ENCODE results near the gene TMEM258. TPM values are rescaled to one million over a fixed set of nuclear protein-coding genes. Genes with fewer than 3 reads are reported as not detected.

TMEM258 gene
- total RNA-seq, 3 donors from 2014 or later = 35.4 to 55.4 (median 35.7) TPM

- TF ChIP-seq POLR2AphosphoS5 (IDR thresholded peaks at IDR 0.05) = no peak
- TF ChIP-seq POLR2A (IDR thresholded peaks at IDR 0.05) = no peak
- Histone ChIP-seq H3K4me3 (no peak overlapping the region), H3K4me1 (no peaks in the 10 kb centered on the region), H3K27ac (no peak overlapping the region), H3K27me3 (no peaks in the 10 kb centered on the region), H3K9me3 (no peaks in the 10 kb centered on the region), H3K36me3 (no peaks in the 10 kb centered on the region)
- intact Hi-C loops (cut with DNase I; ENCODE audit: low total_unique reads) = no loop called here
- DNase-seq (ENCODE audit: low spot score in 2 of 2) = no peak
Observed at GRCh38 chr11:61780581-61781162, 11.7 kb downstream of the TMEM258 start.

- Histone ChIP-seq H3K4me1 (no peaks in the 10 kb centered on the region), H3K36me3 (no peaks in the 10 kb centered on the region), H3K27ac (no peak overlapping the region), H3K27me3 (no peaks in the 10 kb centered on the region), H3K4me3 (no peak overlapping the region), H3K9me3 (no peaks in the 10 kb centered on the region)
- no peak for DNase-seq (ENCODE audit: low spot score in 2 of 2)
- TF ChIP-seq CTCF (IDR thresholded peaks at IDR 0.05) = no peak
- TF ChIP-seq POLR2A (IDR thresholded peaks at IDR 0.05) = no peak
- no peak for TF ChIP-seq POLR2AphosphoS5 (IDR thresholded peaks at IDR 0.05)
- intact Hi-C loops (cut with DNase I; ENCODE audit: low total_unique reads) = no loop called here
Observed at GRCh38 chr11:61779666-61780525, 12.5 kb downstream of the TMEM258 start.

GRCh38 chr11:61778920-61779650 is 13.3 kb downstream of the TMEM258 start:
- no peak overlapping the region for H3K4me3 ChIP-seq
- DNase-seq (ENCODE audit: low spot score in 2 of 2) = no peak
- intact Hi-C loops (cut with DNase I; ENCODE audit: low total_unique reads) = no loop called here
- H3K27me3 ChIP-seq = no peaks in the 10 kb centered on the region
- no peaks in the 10 kb centered on the region for H3K36me3 ChIP-seq
- no peaks in the 10 kb centered on the region for H3K4me1 ChIP-seq
- no peaks in the 10 kb centered on the region for H3K9me3 ChIP-seq
- H3K27ac ChIP-seq = no peak overlapping the region
- no peak for TF ChIP-seq POLR2AphosphoS5 (IDR thresholded peaks at IDR 0.05)
- TF ChIP-seq CTCF (IDR thresholded peaks at IDR 0.05) = no peak
- TF ChIP-seq POLR2A (IDR thresholded peaks at IDR 0.05) = no peak

GRCh38 chr11:61778357-61778886 is 14.0 kb downstream of the TMEM258 start:
- DNase-seq (ENCODE audit: low spot score in 2 of 2) = no peak
- intact Hi-C loops (cut with DNase I; ENCODE audit: low total_unique reads) = no loop called here
- H3K27me3 ChIP-seq = no peaks in the 10 kb centered on the region
- no peaks in the 10 kb centered on the region for H3K36me3 ChIP-seq
- H3K27ac ChIP-seq = no peak overlapping the region
- H3K4me1 ChIP-seq = no peaks in the 10 kb centered on the region
- no peak overlapping the region for H3K4me3 ChIP-seq
- no peak for TF ChIP-seq POLR2A (IDR thresholded peaks at IDR 0.05)
- no peak for TF ChIP-seq CTCF (IDR thresholded peaks at IDR 0.05)
- TF ChIP-seq POLR2AphosphoS5 (IDR thresholded peaks at IDR 0.05) = no peak
- H3K9me3 ChIP-seq = no peaks in the 10 kb centered on the region

- Histone ChIP-seq H3K9me3 (no peaks in the 10 kb centered on the region), H3K4me3 (peak overlapping the region in 2 of 3 donors; percentile 45 to 57), H3K27ac (no peak overlapping the region), H3K36me3 (no peaks in the 10 kb centered on the region), H3K27me3 (no peaks in the 10 kb centered on the region), H3K4me1 (no peaks in the 10 kb centered on the region)
- DNase-seq (ENCODE audit: low spot score in 2 of 2) = peak in 1 of 2 donors; percentile 65
- TF ChIP-seq POLR2AphosphoS5 (IDR thresholded peaks at IDR 0.05) (no peak), CTCF (IDR thresholded peaks at IDR 0.05) (no peak), POLR2A (IDR thresholded peaks at IDR 0.05) (no peak)
- intact Hi-C loops (cut with DNase I; ENCODE audit: low total_unique reads) = no loop called here
Observed at GRCh38 chr11:61777234-61778090, 14.9 kb downstream of the TMEM258 start.
